Measurements from ENCODE around the gene MAL.

The MAL gene

DNA sequence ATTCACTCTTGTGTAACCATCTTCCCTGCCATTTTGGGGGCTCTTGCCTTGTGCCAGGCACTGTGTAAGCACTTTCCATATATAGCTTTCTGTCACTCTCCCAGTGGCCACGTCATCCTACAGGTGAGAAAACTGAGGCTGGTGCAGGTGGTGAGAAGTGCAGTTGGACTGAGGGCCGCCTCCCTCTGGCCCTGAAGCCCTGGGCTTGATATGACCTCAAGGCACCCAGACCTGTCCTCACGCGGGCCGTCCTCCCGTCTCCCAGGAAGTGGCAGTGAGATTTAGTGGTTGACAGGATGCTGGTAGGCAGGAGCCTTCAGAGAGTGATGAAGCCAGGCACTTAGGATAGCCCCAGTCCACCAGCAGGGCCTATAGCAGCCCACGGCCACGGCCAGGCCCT is 30.5 kb downstream of the MAL start:
- Histone ChIP-seq H3K9ac (ENCODE audit: insufficient read length) (no peak overlapping the region), H3K36me3 (ENCODE audit: insufficient read depth, low read length) (no peaks in the 10 kb centered on the region), H3K4me3 (no peak overlapping the region), H3K9me3 (ENCODE audit: low read depth, low read length) (no peaks in the 10 kb centered on the region), H3K27ac (no peak overlapping the region)
- TF ChIP-seq FOXP2 (optimal IDR thresholded peaks at IDR 0.05; ENCODE audit: control extremely low read depth, extremely low read length, insufficient read depth) = no peak
- no peak for TF ChIP-seq EZH2 (IDR thresholded peaks at IDR 0.05)
- no peak for TF ChIP-seq POLR2AphosphoS5 (IDR thresholded peaks at IDR 0.05; ENCODE audit: borderline replicate concordance, low read depth, low read length)
- DNase-seq (ENCODE audit: low read depth, low spot score) = no peak

DNA sequence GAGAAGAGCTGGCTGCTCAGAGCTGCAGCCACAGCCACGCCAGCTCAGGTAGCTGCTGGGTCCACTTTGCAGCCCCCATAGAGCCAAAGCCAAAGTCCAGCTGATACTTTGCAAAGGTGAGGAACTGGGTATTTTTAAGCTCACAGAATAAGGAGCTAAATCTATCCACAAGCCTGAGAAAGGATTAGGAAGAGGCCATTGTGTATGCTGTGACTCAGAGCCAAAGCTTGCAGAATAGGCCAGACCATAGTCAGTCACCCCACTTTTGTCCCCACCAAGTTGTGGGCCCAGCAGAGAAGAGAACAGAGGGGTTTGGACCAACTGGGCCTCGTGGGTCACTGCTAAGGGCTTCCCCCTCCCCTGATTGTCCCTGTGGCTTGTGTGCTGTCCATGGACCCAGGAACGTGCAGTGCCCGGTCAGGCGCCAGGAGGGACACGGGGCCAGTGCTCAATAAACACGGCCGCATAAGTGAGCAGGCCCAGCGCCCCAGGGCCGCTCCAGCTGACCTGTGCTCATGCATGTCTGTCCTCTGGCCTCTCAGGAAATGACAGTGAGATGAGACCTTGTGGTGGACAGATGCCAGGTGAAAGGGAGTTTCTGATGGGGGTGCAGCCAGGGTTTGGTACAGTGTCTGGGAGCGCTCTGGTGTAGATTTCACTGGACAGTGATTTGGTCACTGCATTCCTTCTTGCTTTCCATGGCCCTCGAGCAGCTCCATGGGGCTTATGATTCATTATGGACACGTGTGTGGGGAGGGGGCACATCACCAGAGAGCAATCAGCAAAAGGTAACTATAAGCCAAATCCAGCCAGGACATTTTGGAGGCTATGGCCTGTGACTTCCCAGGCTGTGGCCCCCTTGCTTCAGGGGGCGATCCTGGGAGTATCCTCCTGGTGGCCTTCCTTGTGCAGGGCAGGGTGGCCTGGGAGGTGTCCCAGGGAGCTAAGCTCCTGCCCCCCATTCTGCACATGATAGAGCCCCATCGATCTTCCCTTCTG is 31.3 kb downstream of the MAL start:
- no peaks in the 10 kb centered on the region for H3K9me3 ChIP-seq (ENCODE audit: low read depth, low read length)
- no peak overlapping the region for H3K27ac ChIP-seq
- DNase-seq (ENCODE audit: low read depth, low spot score) = no peak
- H3K4me3 ChIP-seq = no peak overlapping the region
- TF ChIP-seq POLR2AphosphoS5 (IDR thresholded peaks at IDR 0.05; ENCODE audit: borderline replicate concordance, low read depth, low read length) = no peak
- no peak for TF ChIP-seq EZH2 (IDR thresholded peaks at IDR 0.05)
- TF ChIP-seq FOXP2 (optimal IDR thresholded peaks at IDR 0.05; ENCODE audit: control extremely low read depth, extremely low read length, insufficient read depth) = no peak
- H3K9ac ChIP-seq (ENCODE audit: insufficient read length) = no peak overlapping the region
- no peaks in the 10 kb centered on the region for H3K36me3 ChIP-seq (ENCODE audit: insufficient read depth, low read length)

DNA sequence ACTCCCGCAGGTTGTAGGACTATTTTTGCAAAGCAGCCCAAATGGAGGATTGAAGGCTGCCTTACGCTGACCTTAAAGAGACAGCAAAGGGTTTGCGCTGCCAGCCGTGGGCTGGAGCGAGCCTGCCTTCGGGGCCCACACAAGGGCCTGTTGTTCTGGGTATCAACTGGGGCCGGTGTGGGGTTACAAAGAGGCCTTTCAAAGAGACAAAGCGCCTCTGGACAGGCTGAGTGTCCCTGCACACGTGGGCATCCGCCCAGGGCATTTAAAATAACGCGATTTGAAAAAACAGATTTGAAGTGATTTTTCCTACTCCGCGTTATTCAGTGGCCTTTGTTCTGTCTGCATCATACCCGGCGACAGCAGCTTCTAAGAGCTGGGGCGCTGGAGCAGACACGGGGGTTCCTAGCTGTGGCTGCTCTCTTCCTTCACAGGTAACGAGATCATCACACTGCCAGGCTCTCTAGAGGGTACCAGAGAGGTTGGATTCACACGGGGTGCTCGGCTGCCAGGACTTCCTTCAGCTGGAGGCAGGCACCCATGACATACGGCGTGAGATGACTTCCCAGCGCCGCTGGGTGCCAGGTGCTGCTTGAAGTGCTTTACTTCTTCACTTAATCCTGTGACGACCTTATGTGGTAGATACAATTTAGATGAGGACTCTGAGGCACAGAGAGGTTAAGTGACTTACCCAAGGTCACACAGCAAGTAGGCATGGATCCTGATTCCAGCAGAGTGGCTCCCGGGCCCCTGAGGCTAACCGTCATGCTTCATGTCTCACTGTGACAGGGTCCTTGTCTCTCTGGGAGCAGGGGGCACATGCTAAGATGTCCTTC is 32.2 kb downstream of the MAL start:
- no peak overlapping the region for H3K27ac ChIP-seq
- no peaks in the 10 kb centered on the region for H3K9me3 ChIP-seq (ENCODE audit: low read depth, low read length)
- H3K9ac ChIP-seq (ENCODE audit: insufficient read length) = no peak overlapping the region
- H3K36me3 ChIP-seq (ENCODE audit: insufficient read depth, low read length) = no peaks in the 10 kb centered on the region
- no peak for TF ChIP-seq POLR2AphosphoS5 (IDR thresholded peaks at IDR 0.05; ENCODE audit: borderline replicate concordance, low read depth, low read length)
- no peak for TF ChIP-seq FOXP2 (optimal IDR thresholded peaks at IDR 0.05; ENCODE audit: control extremely low read depth, extremely low read length, insufficient read depth)
- no peak for TF ChIP-seq EZH2 (IDR thresholded peaks at IDR 0.05)
- H3K4me3 ChIP-seq = no peak overlapping the region
- no peak for DNase-seq (ENCODE audit: low read depth, low spot score)

DNA sequence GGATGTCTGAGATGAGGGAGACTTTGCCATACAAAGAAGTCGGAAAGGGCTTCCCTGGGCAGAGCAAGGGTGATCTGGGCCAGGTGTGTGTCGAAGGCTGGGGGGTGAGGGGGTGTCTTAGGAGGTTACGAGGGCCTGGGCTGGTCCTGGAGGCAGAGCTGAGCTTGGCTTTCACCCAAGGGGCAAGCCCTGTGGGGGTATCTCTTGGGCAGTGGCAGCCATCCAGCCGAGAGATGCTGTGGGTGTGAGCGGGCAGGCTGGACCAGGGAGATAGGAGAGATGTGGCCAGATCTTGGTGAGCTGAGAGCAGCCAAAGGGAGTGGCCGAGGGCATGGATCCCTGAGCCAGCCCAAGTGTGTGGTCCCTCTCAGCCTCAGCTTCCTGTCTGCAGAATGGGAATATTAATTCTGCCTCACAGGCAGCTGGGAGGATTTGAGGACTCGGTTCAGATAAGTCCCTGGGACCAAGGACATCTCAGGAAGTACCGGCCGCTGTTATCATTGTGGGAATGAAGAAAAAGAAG is 33.0 kb downstream of the MAL start:
- DNase-seq (ENCODE audit: low read depth, low spot score) = no peak
- TF ChIP-seq EZH2 (IDR thresholded peaks at IDR 0.05) (no peak), FOXP2 (optimal IDR thresholded peaks at IDR 0.05; ENCODE audit: control extremely low read depth, extremely low read length, insufficient read depth) (no peak), POLR2AphosphoS5 (IDR thresholded peaks at IDR 0.05; ENCODE audit: borderline replicate concordance, low read depth, low read length) (no peak)
- no peaks in the 10 kb centered on the region for H3K9me3 ChIP-seq (ENCODE audit: low read depth, low read length)

GRCh38 chr2:95058989-95059641 is 33.6 kb downstream of the MAL start:
- no peaks in the 10 kb centered on the region for H3K36me3 ChIP-seq (ENCODE audit: insufficient read depth, low read length)
- no peak for DNase-seq (ENCODE audit: low read depth, low spot score)
- no peak for TF ChIP-seq FOXP2 (optimal IDR thresholded peaks at IDR 0.05; ENCODE audit: control extremely low read depth, extremely low read length, insufficient read depth)
- no peak for TF ChIP-seq EZH2 (IDR thresholded peaks at IDR 0.05)
- TF ChIP-seq POLR2AphosphoS5 (IDR thresholded peaks at IDR 0.05; ENCODE audit: borderline replicate concordance, low read depth, low read length) = no peak
- H3K9me3 ChIP-seq (ENCODE audit: low read depth, low read length) = no peaks in the 10 kb centered on the region
- no peak overlapping the region for H3K9ac ChIP-seq (ENCODE audit: insufficient read length)
- H3K27ac ChIP-seq = no peak overlapping the region
- H3K4me3 ChIP-seq = no peak overlapping the region

More for the DNA sequence above, 33.0 kb downstream of the MAL start:
- Histone ChIP-seq H3K36me3 (ENCODE audit: insufficient read depth, low read length) (no peaks in the 10 kb centered on the region), H3K27ac (no peak overlapping the region), H3K9ac (ENCODE audit: insufficient read length) (no peak overlapping the region), H3K4me3 (no peak overlapping the region)

GRCh38 chr2:95059656-95060370 is 34.3 kb downstream of the MAL start:
- no peak overlapping the region for H3K27ac ChIP-seq
- no peak for DNase-seq (ENCODE audit: low read depth, low spot score)
- TF ChIP-seq EZH2 (IDR thresholded peaks at IDR 0.05) (no peak), FOXP2 (optimal IDR thresholded peaks at IDR 0.05; ENCODE audit: control extremely low read depth, extremely low read length, insufficient read depth) (no peak), POLR2AphosphoS5 (IDR thresholded peaks at IDR 0.05; ENCODE audit: borderline replicate concordance, low read depth, low read length) (no peak)
- no peak overlapping the region for H3K4me3 ChIP-seq
- no peak overlapping the region for H3K9ac ChIP-seq (ENCODE audit: insufficient read length)
- H3K36me3 ChIP-seq (ENCODE audit: insufficient read depth, low read length) = no peaks in the 10 kb centered on the region
- H3K9me3 ChIP-seq (ENCODE audit: low read depth, low read length) = no peaks in the 10 kb centered on the region

- no peak for TF ChIP-seq FOXP2 (optimal IDR thresholded peaks at IDR 0.05; ENCODE audit: control extremely low read depth, extremely low read length, insufficient read depth)
- no peak for TF ChIP-seq EZH2 (IDR thresholded peaks at IDR 0.05)
- no peak for TF ChIP-seq POLR2AphosphoS5 (IDR thresholded peaks at IDR 0.05; ENCODE audit: borderline replicate concordance, low read depth, low read length)
- Histone ChIP-seq H3K27ac (no peak overlapping the region), H3K4me3 (no peak overlapping the region), H3K9me3 (ENCODE audit: low read depth, low read length) (no peaks in the 10 kb centered on the region), H3K9ac (ENCODE audit: insufficient read length) (no peak overlapping the region), H3K36me3 (ENCODE audit: insufficient read depth, low read length) (no peaks in the 10 kb centered on the region)
- no peak for DNase-seq (ENCODE audit: low read depth, low spot score)
Measured at GRCh38 chr2:95060446-95061118, 35.1 kb downstream of the MAL start.
